Smooth muscle cell (in vitro differentiated cells): Measurements from ENCODE around the gene NID1. TPM values are rescaled to one million over a fixed set of nuclear protein-coding genes. Genes with fewer than 3 reads are reported as not detected.

Experiments
- DNase-seq: peaks from one replicate; lab custom pipeline; 2025; ENCODE audit not compliant: unreplicated experiment; lab: John Stamatoyannopoulos, UW
- H2AFZ ChIP-seq: fragments of 200-600 bp; sonication (generic); 2 replicates; pipeline ENCODE4 v1.6.0; 2016; ENCODE audit warnings: antibody characterized with exemption, low read depth, mild to moderate bottlenecking
- H3F3A ChIP-seq: fragments of 200-600 bp; sonication (generic); 2 replicates; pipeline ENCODE4 v1.6.0; 2017; ENCODE audit warnings: antibody characterized with exemption, low read depth
- H3K27ac ChIP-seq: fragments of 200-600 bp; sonication (generic); 2 replicates; pipeline ENCODE4 v1.5.1; 2016; ENCODE audit warnings: low read depth, mild to moderate bottlenecking
- H3K27me3 ChIP-seq: fragments of 200-600 bp; sonication (generic); 2 replicates; pipeline ENCODE4 v1.6.1; 2016; ENCODE audit warnings: low read depth, mild to moderate bottlenecking
- H3K36me3 ChIP-seq: fragments of 200-600 bp; sonication (generic); 2 replicates; pipeline ENCODE4 v1.5.1; 2016; ENCODE audit warnings: low read depth
- H3K4me1 ChIP-seq: fragments of 200-600 bp; sonication (generic); 2 replicates; pipeline ENCODE4 v1.5.1; 2016; ENCODE audit warnings: low read depth
- H3K4me2 ChIP-seq: fragments of 200-600 bp; sonication (generic); 2 replicates; pipeline ENCODE4 v1.6.0; 2016; ENCODE audit warnings: mild to moderate bottlenecking
- H3K4me3 ChIP-seq: fragments of 200-600 bp; sonication (generic); 2 replicates; pipeline ENCODE4 v1.5.1; 2016; ENCODE audit warnings: mild to moderate bottlenecking
- H3K79me2 ChIP-seq: fragments of 200-600 bp; sonication (generic); 2 replicates; pipeline ENCODE4 v1.6.0; 2016; ENCODE audit warnings: low read depth, mild to moderate bottlenecking
- H3K9ac ChIP-seq: fragments of 200-600 bp; sonication (generic); 2 replicates; pipeline ENCODE4 v1.6.0; 2016; ENCODE audit warnings: low read depth
- H3K9me3 ChIP-seq: fragments of 200-600 bp; sonication (generic); replicated peaks from 2 replicates; pipeline ENCODE4 v1.5.1; 2016; ENCODE audit warnings: low read depth
- H4K20me1 ChIP-seq: fragments of 200-600 bp; sonication (generic); 2 replicates; pipeline ENCODE4 v1.6.0; 2016; ENCODE audit warnings: low read depth
- CTCF ChIP-seq: fragments of 200-600 bp; sonication (generic); IDR thresholded peaks from 2 replicates; pipeline ENCODE4 v1.5.1; 2017; ENCODE audit warnings: borderline replicate concordance, mild to moderate bottlenecking, antibody characterized with exemption; ENCODE audit not compliant: insufficient read depth, poor library complexity, severe bottlenecking
- WGBS: methylation state at CpG from one replicate; pipeline ENCODE4 v1.1.7; 2016; ENCODE audit warnings: low lambda C conversion rate; 5-methylcytosine and 5-hydroxymethylcytosine counted together
- polyA plus RNA-seq: library from polyadenylated mRNA; unstranded; fragments of >200 nt; fragmentation: Nextera tagmentation; extraction: Ambion mirVana; gene quantifications from 2 replicates; pipeline ENCODE4 v1.2.1, GENCODE V29; 2016
- total RNA-seq: library from RNA; depleted of rRNA; stranded (reverse); fragments of >200 nt; gene quantifications from 2 replicates; pipeline ENCODE4 v1.2.3, GENCODE V29; 2014

Gene NID1
- total and polyA plus RNA-seq, 2 experiments from 2014 or later: 52.9 to 74.1 TPM

GRCh38 chr1:235942979-235943575 lies 121.8 kb downstream of the NID1 start:
- H3K9ac ChIP-seq: peak overlapping the region; percentile 43

DNA sequence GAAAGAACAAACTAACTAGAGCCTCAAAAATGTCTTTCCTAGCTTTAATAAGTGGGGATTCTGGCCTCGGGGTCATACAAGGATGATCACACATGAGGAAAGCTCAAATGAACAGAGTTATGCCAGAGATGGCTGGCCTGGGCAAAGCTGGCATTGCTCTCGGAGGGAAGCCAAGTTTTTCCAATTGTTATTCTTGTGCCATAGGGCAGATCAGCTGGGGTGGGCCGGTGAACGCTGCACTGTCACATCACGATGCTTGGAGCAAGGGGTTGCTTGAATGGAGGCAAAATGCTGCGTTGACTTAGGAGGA lies 122.3 kb downstream of the NID1 start:
- Histone ChIP-seq H3K4me2 (peak overlapping the region; percentile 72), H2AFZ (peak overlapping the region; percentile 13), H3K4me1 (peaks cover 5% of the 10 kb centered on the region), H3K27me3 (no peaks in the 10 kb centered on the region), H3K27ac (peak overlapping the region; percentile 88), H3K79me2 (no peaks in the 10 kb centered on the region), H4K20me1 (no peaks in the 10 kb centered on the region), H3K9ac (peak overlapping the region; percentile 43), H3K9me3 (no peaks in the 10 kb centered on the region), H3F3A (peaks cover 12% of the 10 kb centered on the region), H3K4me3 (no peak overlapping the region), H3K36me3 (no peaks in the 10 kb centered on the region)
- DNase-seq: no peak
- TF ChIP-seq CTCF: no peak
- 92% methylated on average over 6 of the region's 6 CpGs for WGBS

More at GRCh38 chr1:235942979-235943575, 121.8 kb downstream of the NID1 start:
- Histone ChIP-seq H3K4me2 (peak overlapping the region; percentile 72), H3K27ac (peak overlapping the region; percentile 88), H2AFZ (peak overlapping the region; percentile 13), H3F3A (peaks cover 12% of the 10 kb centered on the region), H4K20me1 (no peaks in the 10 kb centered on the region), H3K9me3 (no peaks in the 10 kb centered on the region), H3K4me3 (no peak overlapping the region), H3K27me3 (no peaks in the 10 kb centered on the region), H3K79me2 (no peaks in the 10 kb centered on the region), H3K36me3 (no peaks in the 10 kb centered on the region), H3K4me1 (peaks cover 5% of the 10 kb centered on the region)
- DNase-seq: no peak
- TF ChIP-seq CTCF: no peak
- WGBS: 70% methylated on average over 6 of the region's 6 CpGs

- no peak for TF ChIP-seq CTCF
- Histone ChIP-seq H3K79me2 (no peaks in the 10 kb centered on the region), H2AFZ (peak overlapping the region; percentile 13), H3K4me3 (no peak overlapping the region), H3K4me2 (peak overlapping the region; percentile 72), H3K4me1 (peaks cover 5% of the 10 kb centered on the region), H3K9ac (peak overlapping the region; percentile 43), H3F3A (peaks cover 12% of the 10 kb centered on the region), H3K27ac (peak overlapping the region; percentile 88), H3K36me3 (no peaks in the 10 kb centered on the region), H4K20me1 (no peaks in the 10 kb centered on the region), H3K9me3 (no peaks in the 10 kb centered on the region), H3K27me3 (no peaks in the 10 kb centered on the region)
- WGBS: 84% methylated on average over 12 of the region's 12 CpGs
- DNase-seq: no peak
These were observed 122.8 kb downstream of the NID1 start for GRCh38 chr1:235941876-235942624.
